Progenitor cell of endocrine pancreas (in vitro differentiated cells): ENCODE data around the gene GP1BB. TPM values are rescaled to one million over a fixed set of nuclear protein-coding genes. Genes with fewer than 3 reads are reported as not detected.
A peak's percentile ranks its signal among the peaks of the same experiment; 100 is the strongest.

Experiments used
- DNase-seq: peaks from one replicate; pipeline ENCODE4 v3.0.0; 2021; ENCODE audit warnings: low spot score; ENCODE audit not compliant: unreplicated experiment
- H3K27ac Mint-ChIP-seq: 2 replicates; pipeline ENCODE4 v1.8.0; 2021; ENCODE audit warnings: mild to moderate bottlenecking, moderate library complexity, mixed read lengths
- H3K27me3 Mint-ChIP-seq: 2 replicates; pipeline ENCODE4 v1.8.0; 2021; ENCODE audit warnings: mixed read lengths
- H3K36me3 Mint-ChIP-seq: 2 replicates; pipeline ENCODE4 v1.8.0; 2022; ENCODE audit warnings: mixed read lengths; ENCODE audit not compliant: insufficient read depth
- H3K4me1 Mint-ChIP-seq: 2 replicates; pipeline ENCODE4 v1.8.0; 2021; ENCODE audit warnings: low read depth, mixed read lengths
- H3K4me3 Mint-ChIP-seq: 2 replicates; pipeline ENCODE4 v1.8.0; 2021; ENCODE audit warnings: low read depth, mild to moderate bottlenecking, moderate library complexity, mixed read lengths
- H3K9me3 Mint-ChIP-seq: 2 replicates; pipeline ENCODE4 v1.8.0; 2021; ENCODE audit warnings: low read depth, mixed read lengths
- total RNA-seq: library from RNA; stranded (reverse); gene quantifications from 2 replicates; pipeline ENCODE4 v1.2.1, GENCODE V29; 2021
- TF ChIP-seq, protein P1 (sequence below): fragments of 200-600 bp; sonication (generic); IDR thresholded peaks from one replicate; pipeline ENCODE4 v1.5.0; 2021; ENCODE audit warnings: antibody characterized with exemption, mild to moderate bottlenecking; ENCODE audit not compliant: unreplicated experiment

Gene GP1BB
- total RNA-seq, 1 donor from 2014 or later, result 7.7 TPM

GRCh38 chr22:19700790-19701419 lies 22.4 kb upstream of the GP1BB start:
- H3K27ac Mint-ChIP-seq, result no peak overlapping the region
- no peak for DNase-seq

DNA sequence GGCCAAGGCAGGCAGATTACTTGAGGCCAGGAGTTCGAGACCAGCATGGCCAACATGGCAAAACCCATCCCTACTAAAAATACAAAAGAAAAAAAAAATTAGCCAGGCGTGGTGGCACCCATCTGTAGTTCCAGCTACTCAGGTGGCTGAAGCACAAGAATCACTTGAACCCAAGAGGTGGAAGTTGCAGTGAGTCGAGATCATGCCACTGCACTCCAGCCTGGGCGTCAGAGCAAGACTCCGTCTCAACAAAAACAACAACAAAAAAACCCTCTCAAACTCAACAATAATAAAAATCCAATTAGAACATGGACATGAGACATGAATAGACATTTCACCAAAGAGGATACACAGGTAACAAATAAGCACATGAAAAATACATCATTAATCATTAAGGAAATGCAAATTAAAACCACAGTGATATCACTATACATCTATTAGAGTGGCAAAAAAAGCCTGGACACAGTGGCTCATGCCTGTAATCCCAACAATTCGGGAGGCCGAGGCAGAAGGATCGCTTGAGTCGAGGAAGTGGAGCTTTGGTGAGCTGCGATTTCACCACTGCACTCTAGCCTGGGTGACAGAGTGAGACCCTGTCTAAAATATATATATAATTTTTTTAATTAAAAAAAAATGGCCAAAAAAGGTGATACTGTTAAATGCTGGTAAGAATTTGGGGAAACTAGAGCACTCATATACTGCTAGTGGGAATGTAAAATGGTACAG lies 21.8 kb upstream of the GP1BB start:
- TF ChIP-seq, protein P1, sequence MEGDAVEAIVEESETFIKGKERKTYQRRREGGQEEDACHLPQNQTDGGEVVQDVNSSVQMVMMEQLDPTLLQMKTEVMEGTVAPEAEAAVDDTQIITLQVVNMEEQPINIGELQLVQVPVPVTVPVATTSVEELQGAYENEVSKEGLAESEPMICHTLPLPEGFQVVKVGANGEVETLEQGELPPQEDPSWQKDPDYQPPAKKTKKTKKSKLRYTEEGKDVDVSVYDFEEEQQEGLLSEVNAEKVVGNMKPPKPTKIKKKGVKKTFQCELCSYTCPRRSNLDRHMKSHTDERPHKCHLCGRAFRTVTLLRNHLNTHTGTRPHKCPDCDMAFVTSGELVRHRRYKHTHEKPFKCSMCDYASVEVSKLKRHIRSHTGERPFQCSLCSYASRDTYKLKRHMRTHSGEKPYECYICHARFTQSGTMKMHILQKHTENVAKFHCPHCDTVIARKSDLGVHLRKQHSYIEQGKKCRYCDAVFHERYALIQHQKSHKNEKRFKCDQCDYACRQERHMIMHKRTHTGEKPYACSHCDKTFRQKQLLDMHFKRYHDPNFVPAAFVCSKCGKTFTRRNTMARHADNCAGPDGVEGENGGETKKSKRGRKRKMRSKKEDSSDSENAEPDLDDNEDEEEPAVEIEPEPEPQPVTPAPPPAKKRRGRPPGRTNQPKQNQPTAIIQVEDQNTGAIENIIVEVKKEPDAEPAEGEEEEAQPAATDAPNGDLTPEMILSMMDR, result no peak
- H3K27me3 Mint-ChIP-seq, result peaks cover 10% of the 10 kb centered on the region
- no peak overlapping the region for H3K4me3 Mint-ChIP-seq
- H3K36me3 Mint-ChIP-seq, result no peaks in the 10 kb centered on the region
- no peaks in the 10 kb centered on the region for H3K4me1 Mint-ChIP-seq
- no peak overlapping the region for H3K27ac Mint-ChIP-seq
- no peak for DNase-seq
- H3K9me3 Mint-ChIP-seq, result no peaks in the 10 kb centered on the region

More at GRCh38 chr22:19700790-19701419, 22.4 kb upstream of the GP1BB start:
- H3K4me1 Mint-ChIP-seq, result no peaks in the 10 kb centered on the region
- H3K9me3 Mint-ChIP-seq, result no peaks in the 10 kb centered on the region
- peaks cover 10% of the 10 kb centered on the region for H3K27me3 Mint-ChIP-seq
- no peaks in the 10 kb centered on the region for H3K36me3 Mint-ChIP-seq
- no peak overlapping the region for H3K4me3 Mint-ChIP-seq
- TF ChIP-seq, protein P1, result no peak

DNA sequence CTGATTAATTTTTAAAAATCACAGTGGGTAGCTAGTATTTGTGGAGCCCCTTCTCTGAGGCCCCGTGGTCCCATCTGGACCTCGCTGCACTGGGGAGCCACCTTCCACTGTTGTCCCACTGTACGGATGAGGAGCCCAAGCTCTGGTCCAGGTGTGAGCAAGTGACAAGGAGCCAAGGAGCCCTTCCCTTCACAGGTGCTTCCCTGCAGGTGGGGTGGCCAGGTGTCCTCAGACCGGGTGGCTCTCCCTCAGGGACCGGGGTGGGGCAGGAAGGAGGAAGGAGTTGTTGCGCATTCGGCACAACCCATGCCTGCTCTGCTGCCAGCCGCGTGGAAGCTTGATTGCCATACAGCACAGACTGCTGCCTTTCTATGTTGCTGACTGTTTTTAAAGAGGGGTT lies 19.5 kb upstream of the GP1BB start:
- Mint-ChIP-seq H3K9me3 (no peaks in the 10 kb centered on the region), H3K4me1 (no peaks in the 10 kb centered on the region), H3K4me3 (no peak overlapping the region), H3K36me3 (no peaks in the 10 kb centered on the region), H3K27me3 (peaks cover 13% of the 10 kb centered on the region), H3K27ac (no peak overlapping the region)
- DNase-seq, result no peak
- TF ChIP-seq, protein P1, result no peak

DNA sequence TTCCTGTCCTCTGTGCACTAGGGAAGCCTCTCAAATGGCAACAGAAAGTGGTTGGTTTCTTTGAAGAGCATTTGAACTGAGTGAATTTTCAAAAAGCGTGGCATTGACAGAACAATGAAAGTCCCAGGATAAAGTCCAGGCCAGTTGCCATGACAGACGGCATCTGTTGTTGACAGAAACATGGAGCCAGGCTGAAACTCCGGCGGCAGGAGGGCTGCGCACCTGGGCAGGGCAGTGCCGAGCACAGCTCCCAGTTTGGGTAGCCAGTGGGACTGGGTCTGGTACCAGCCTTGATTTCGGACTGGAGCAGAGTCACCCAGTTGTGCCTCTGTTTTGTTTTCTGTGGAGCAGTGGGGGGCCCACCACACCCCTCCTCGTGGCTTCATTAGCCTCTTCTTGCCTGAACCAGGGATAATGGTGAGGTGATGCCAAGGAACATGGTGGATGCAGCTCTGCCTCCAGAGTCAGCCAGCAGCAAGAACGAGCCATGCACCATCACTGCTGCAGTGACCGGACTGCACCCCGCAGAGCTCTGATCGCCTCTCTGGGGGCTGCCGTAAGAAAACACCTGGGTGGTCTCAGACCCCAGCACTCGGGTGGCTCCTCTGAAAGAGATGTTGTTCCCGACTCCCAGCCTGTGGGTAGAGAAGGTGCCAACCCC lies 18.9 kb upstream of the GP1BB start:
- H3K9me3 Mint-ChIP-seq, result no peaks in the 10 kb centered on the region
- no peak overlapping the region for H3K27ac Mint-ChIP-seq
- H3K4me1 Mint-ChIP-seq, result no peaks in the 10 kb centered on the region
- peaks cover 19% of the 10 kb centered on the region for H3K27me3 Mint-ChIP-seq
- TF ChIP-seq, protein P1, result no peak
- DNase-seq, result no peak
- H3K4me3 Mint-ChIP-seq, result no peak overlapping the region
- no peaks in the 10 kb centered on the region for H3K36me3 Mint-ChIP-seq

GRCh38 chr22:19705181-19705934 lies 18.0 kb upstream of the GP1BB start:
- Mint-ChIP-seq H3K9me3 (no peaks in the 10 kb centered on the region), H3K36me3 (no peaks in the 10 kb centered on the region), H3K4me3 (no peak overlapping the region), H3K27me3 (peaks cover 26% of the 10 kb centered on the region), H3K27ac (no peak overlapping the region), H3K4me1 (no peaks in the 10 kb centered on the region)
- TF ChIP-seq, protein P1, result peak; percentile 38
- DNase-seq, result no peak
